ENCODE results near the gene ESRRG.

The ESRRG gene

GRCh38 chr1:216459651-216460207 is 263.5 kb downstream of the ESRRG start:
- no peak overlapping the region for H3K9ac ChIP-seq (ENCODE audit: low read depth, low read length, poor library complexity)
- no peak overlapping the region for H2AFZ ChIP-seq (ENCODE audit: low read length)
- no peak overlapping the region for H2AK5ac ChIP-seq (ENCODE audit: low read depth, low read length)
- H2BK5ac ChIP-seq (ENCODE audit: low read length): no peak overlapping the region
- H3K4me3 ChIP-seq (ENCODE audit: low read length in 2 of 2): no peak overlapping the region
- no peak overlapping the region for H4K91ac ChIP-seq (ENCODE audit: low read depth, low read length, poor library complexity)
- H4K8ac ChIP-seq (ENCODE audit: low read depth, low read length): no peak overlapping the region
- no peaks in the 10 kb centered on the region for H3K36me3 ChIP-seq (replicated peaks in 1 of 2; ENCODE audit: control insufficient read depth in 2 of 2, insufficient read depth in 2 of 2, low read length in 2 of 2)
- no peaks in the 10 kb centered on the region for H3K27me3 ChIP-seq (ENCODE audit: control insufficient read depth in 3 of 3, insufficient read depth in 3 of 3, low read depth in 1 of 3, low read length in 3 of 3)
- H3K4me1 ChIP-seq (ENCODE audit: control insufficient read depth in 2 of 2, insufficient read depth in 1 of 2, low read depth in 1 of 2, low read length in 2 of 2): peaks cover 5 to 6% of the 10 kb centered on the region in 2 donors
- no peak overlapping the region for H2BK120ac ChIP-seq (ENCODE audit: low read depth, low read length)
- no CpG with 5 or more reads among the region's 3 CpGs for WGBS, 2 donors (ENCODE audit: extremely low coverage in 2 of 2, insufficient read length in 2 of 2, insufficient replicate concordance in 1 of 2)
- no peak overlapping the region for H2BK12ac ChIP-seq (ENCODE audit: low read length)
- no peak overlapping the region for H3K23ac ChIP-seq (ENCODE audit: low read depth, low read length, poor library complexity)
- H3K27ac ChIP-seq (replicated peaks; ENCODE audit: low read length): no peak overlapping the region
- no peak for DNase-seq (ENCODE audit: low spot score)
- H3K79me1 ChIP-seq (ENCODE audit: low read depth, low read length): no peaks in the 10 kb centered on the region
- no peak overlapping the region for H3K18ac ChIP-seq (ENCODE audit: low read length)
- no peak overlapping the region for H3K4me2 ChIP-seq (ENCODE audit: insufficient read depth, low read length, poor library complexity, severe bottlenecking)
- no peak overlapping the region for H3K14ac ChIP-seq (ENCODE audit: low read length)
- no peak overlapping the region for H3K4ac ChIP-seq (ENCODE audit: low read length)
- H3K9me3 ChIP-seq (replicated peaks in 1 of 2; ENCODE audit: control insufficient read depth in 2 of 2, insufficient read depth in 1 of 2, low read depth in 1 of 2, low read length in 2 of 2): no peaks in the 10 kb centered on the region
- H2BK15ac ChIP-seq (ENCODE audit: low read length): no peak overlapping the region

GRCh38 chr1:216458812-216459211 is 264.4 kb downstream of the ESRRG start:
- H3K14ac ChIP-seq (ENCODE audit: low read length): no peak overlapping the region
- H3K79me1 ChIP-seq (ENCODE audit: low read depth, low read length): no peaks in the 10 kb centered on the region
- no peak overlapping the region for H3K18ac ChIP-seq (ENCODE audit: low read length)
- no peaks in the 10 kb centered on the region for H3K36me3 ChIP-seq (replicated peaks in 1 of 2; ENCODE audit: control insufficient read depth in 2 of 2, insufficient read depth in 2 of 2, low read length in 2 of 2)
- H3K4me3 ChIP-seq (ENCODE audit: low read length in 2 of 2): no peak overlapping the region
- no peak overlapping the region for H3K23ac ChIP-seq (ENCODE audit: low read depth, low read length, poor library complexity)
- no peak overlapping the region for H3K4me2 ChIP-seq (ENCODE audit: insufficient read depth, low read length, poor library complexity, severe bottlenecking)
- H3K27ac ChIP-seq (replicated peaks; ENCODE audit: low read length): no peak overlapping the region
- H4K91ac ChIP-seq (ENCODE audit: low read depth, low read length, poor library complexity): no peak overlapping the region
- no peak overlapping the region for H2BK15ac ChIP-seq (ENCODE audit: low read length)
- no peaks in the 10 kb centered on the region for H3K27me3 ChIP-seq (ENCODE audit: control insufficient read depth in 3 of 3, insufficient read depth in 3 of 3, low read depth in 1 of 3, low read length in 3 of 3)
- no peak overlapping the region for H4K8ac ChIP-seq (ENCODE audit: low read depth, low read length)
- H3K4ac ChIP-seq (ENCODE audit: low read length): no peak overlapping the region
- no peak overlapping the region for H3K9ac ChIP-seq (ENCODE audit: low read depth, low read length, poor library complexity)
- H2AK5ac ChIP-seq (ENCODE audit: low read depth, low read length): no peak overlapping the region
- no peak overlapping the region for H2BK5ac ChIP-seq (ENCODE audit: low read length)
- no peak overlapping the region for H2AFZ ChIP-seq (ENCODE audit: low read length)
- H2BK12ac ChIP-seq (ENCODE audit: low read length): no peak overlapping the region
- H3K9me3 ChIP-seq (replicated peaks in 1 of 2; ENCODE audit: control insufficient read depth in 2 of 2, insufficient read depth in 1 of 2, low read depth in 1 of 2, low read length in 2 of 2): no peaks in the 10 kb centered on the region
- peaks cover 5 to 6% of the 10 kb centered on the region in 2 donors for H3K4me1 ChIP-seq (ENCODE audit: control insufficient read depth in 2 of 2, insufficient read depth in 1 of 2, low read depth in 1 of 2, low read length in 2 of 2)
- no peak for DNase-seq (ENCODE audit: low spot score)
- no peak overlapping the region for H2BK120ac ChIP-seq (ENCODE audit: low read depth, low read length)

- no peaks in the 10 kb centered on the region for H3K27me3 ChIP-seq (ENCODE audit: control insufficient read depth in 3 of 3, insufficient read depth in 3 of 3, low read depth in 1 of 3, low read length in 3 of 3)
- no peak for DNase-seq (ENCODE audit: low spot score)
- H4K8ac ChIP-seq (ENCODE audit: low read depth, low read length): no peak overlapping the region
- H2BK5ac ChIP-seq (ENCODE audit: low read length): no peak overlapping the region
- H2BK120ac ChIP-seq (ENCODE audit: low read depth, low read length): no peak overlapping the region
- H3K14ac ChIP-seq (ENCODE audit: low read length): no peak overlapping the region
- H2BK15ac ChIP-seq (ENCODE audit: low read length): no peak overlapping the region
- H2AK5ac ChIP-seq (ENCODE audit: low read depth, low read length): no peak overlapping the region
- H3K4me3 ChIP-seq (ENCODE audit: low read length in 2 of 2): no peak overlapping the region
- no peaks in the 10 kb centered on the region for H3K36me3 ChIP-seq (replicated peaks in 1 of 2; ENCODE audit: control insufficient read depth in 2 of 2, insufficient read depth in 2 of 2, low read length in 2 of 2)
- no peak overlapping the region for H3K4ac ChIP-seq (ENCODE audit: low read length)
- H3K23ac ChIP-seq (ENCODE audit: low read depth, low read length, poor library complexity): no peak overlapping the region
- no peak overlapping the region for H4K91ac ChIP-seq (ENCODE audit: low read depth, low read length, poor library complexity)
- H3K18ac ChIP-seq (ENCODE audit: low read length): no peak overlapping the region
- H3K4me2 ChIP-seq (ENCODE audit: insufficient read depth, low read length, poor library complexity, severe bottlenecking): no peak overlapping the region
- no peak overlapping the region for H2AFZ ChIP-seq (ENCODE audit: low read length)
- H3K27ac ChIP-seq (replicated peaks; ENCODE audit: low read length): no peak overlapping the region
- peaks cover 5 to 6% of the 10 kb centered on the region in 2 donors for H3K4me1 ChIP-seq (ENCODE audit: control insufficient read depth in 2 of 2, insufficient read depth in 1 of 2, low read depth in 1 of 2, low read length in 2 of 2)
- H2BK12ac ChIP-seq (ENCODE audit: low read length): no peak overlapping the region
- H3K9ac ChIP-seq (ENCODE audit: low read depth, low read length, poor library complexity): no peak overlapping the region
- H3K79me1 ChIP-seq (ENCODE audit: low read depth, low read length): no peaks in the 10 kb centered on the region
- H3K9me3 ChIP-seq (replicated peaks in 1 of 2; ENCODE audit: control insufficient read depth in 2 of 2, insufficient read depth in 1 of 2, low read depth in 1 of 2, low read length in 2 of 2): no peaks in the 10 kb centered on the region
Observed at GRCh38 chr1:216457356-216457755, 265.9 kb downstream of the ESRRG start.

GRCh38 chr1:216456682-216457081 is 266.5 kb downstream of the ESRRG start:
- H3K23ac ChIP-seq (ENCODE audit: low read depth, low read length, poor library complexity): no peak overlapping the region
- no peak overlapping the region for H4K8ac ChIP-seq (ENCODE audit: low read depth, low read length)
- H3K9ac ChIP-seq (ENCODE audit: low read depth, low read length, poor library complexity): no peak overlapping the region
- H2BK120ac ChIP-seq (ENCODE audit: low read depth, low read length): no peak overlapping the region
- H2BK5ac ChIP-seq (ENCODE audit: low read length): no peak overlapping the region
- no peak overlapping the region for H3K14ac ChIP-seq (ENCODE audit: low read length)
- DNase-seq (ENCODE audit: low spot score): no peak
- H3K4ac ChIP-seq (ENCODE audit: low read length): no peak overlapping the region
- H3K4me3 ChIP-seq (ENCODE audit: low read length in 2 of 2): no peak overlapping the region
- H3K36me3 ChIP-seq (replicated peaks in 1 of 2; ENCODE audit: control insufficient read depth in 2 of 2, insufficient read depth in 2 of 2, low read length in 2 of 2): no peaks in the 10 kb centered on the region
- peaks cover 2 to 6% of the 10 kb centered on the region in 2 donors for H3K4me1 ChIP-seq (ENCODE audit: control insufficient read depth in 2 of 2, insufficient read depth in 1 of 2, low read depth in 1 of 2, low read length in 2 of 2)
- no peak overlapping the region for H3K18ac ChIP-seq (ENCODE audit: low read length)
- no peaks in the 10 kb centered on the region for H3K27me3 ChIP-seq (ENCODE audit: control insufficient read depth in 3 of 3, insufficient read depth in 3 of 3, low read depth in 1 of 3, low read length in 3 of 3)
- no peak overlapping the region for H3K4me2 ChIP-seq (ENCODE audit: insufficient read depth, low read length, poor library complexity, severe bottlenecking)
- H3K9me3 ChIP-seq (replicated peaks in 1 of 2; ENCODE audit: control insufficient read depth in 2 of 2, insufficient read depth in 1 of 2, low read depth in 1 of 2, low read length in 2 of 2): no peaks in the 10 kb centered on the region
- H3K27ac ChIP-seq (replicated peaks; ENCODE audit: low read length): no peak overlapping the region
- no peak overlapping the region for H2AK5ac ChIP-seq (ENCODE audit: low read depth, low read length)
- H4K91ac ChIP-seq (ENCODE audit: low read depth, low read length, poor library complexity): no peak overlapping the region
- H2BK12ac ChIP-seq (ENCODE audit: low read length): no peak overlapping the region
- H2BK15ac ChIP-seq (ENCODE audit: low read length): no peak overlapping the region
- H2AFZ ChIP-seq (ENCODE audit: low read length): peak overlapping the region; percentile 76
- WGBS, 2 donors (ENCODE audit: extremely low coverage in 2 of 2, insufficient read length in 2 of 2, insufficient replicate concordance in 1 of 2): no CpG with 5 or more reads among the region's 3 CpGs
- no peaks in the 10 kb centered on the region for H3K79me1 ChIP-seq (ENCODE audit: low read depth, low read length)
